ENCODE data around the gene KRT23. TPM values are rescaled to one million over a fixed set of nuclear protein-coding genes. Genes with fewer than 3 reads are reported as not detected.

KRT23 gene
- total and polyA plus RNA-seq, 11 donors: 0.16 TPM; not detected in 10

DNA sequence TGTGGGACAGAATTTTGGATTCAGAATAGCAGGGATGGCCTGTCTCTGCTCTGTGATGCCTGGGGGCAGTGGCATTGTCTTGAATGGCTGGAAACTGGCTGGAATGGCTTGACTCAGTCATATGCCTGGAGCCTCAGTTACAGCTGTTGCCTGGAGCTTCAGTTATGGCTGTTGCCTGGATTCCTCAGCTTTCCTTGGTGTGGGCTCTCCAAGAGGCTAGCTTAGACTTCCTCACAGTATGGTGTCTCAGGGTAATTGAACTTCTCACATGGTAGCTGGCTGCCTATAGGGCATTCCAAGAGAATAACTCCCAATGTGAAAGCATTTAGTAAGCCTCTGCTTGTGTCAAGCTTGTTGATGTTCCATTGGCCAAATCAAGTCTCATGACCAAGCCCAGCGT lies 21.1 kb downstream of the KRT23 start:
- H3K36me3 ChIP-seq: no peaks in the 10 kb centered on the region
- 0 to 95% (median 39%) methylated on average over 1 of the region's 1 CpG for WGBS, 4 donors
- no peak for ATAC-seq
- H3K27me3 ChIP-seq: no peaks in the 10 kb centered on the region
- TF ChIP-seq POLR2A (IDR thresholded peaks at IDR 0.05): no peak
- TF ChIP-seq, protein P1, sequence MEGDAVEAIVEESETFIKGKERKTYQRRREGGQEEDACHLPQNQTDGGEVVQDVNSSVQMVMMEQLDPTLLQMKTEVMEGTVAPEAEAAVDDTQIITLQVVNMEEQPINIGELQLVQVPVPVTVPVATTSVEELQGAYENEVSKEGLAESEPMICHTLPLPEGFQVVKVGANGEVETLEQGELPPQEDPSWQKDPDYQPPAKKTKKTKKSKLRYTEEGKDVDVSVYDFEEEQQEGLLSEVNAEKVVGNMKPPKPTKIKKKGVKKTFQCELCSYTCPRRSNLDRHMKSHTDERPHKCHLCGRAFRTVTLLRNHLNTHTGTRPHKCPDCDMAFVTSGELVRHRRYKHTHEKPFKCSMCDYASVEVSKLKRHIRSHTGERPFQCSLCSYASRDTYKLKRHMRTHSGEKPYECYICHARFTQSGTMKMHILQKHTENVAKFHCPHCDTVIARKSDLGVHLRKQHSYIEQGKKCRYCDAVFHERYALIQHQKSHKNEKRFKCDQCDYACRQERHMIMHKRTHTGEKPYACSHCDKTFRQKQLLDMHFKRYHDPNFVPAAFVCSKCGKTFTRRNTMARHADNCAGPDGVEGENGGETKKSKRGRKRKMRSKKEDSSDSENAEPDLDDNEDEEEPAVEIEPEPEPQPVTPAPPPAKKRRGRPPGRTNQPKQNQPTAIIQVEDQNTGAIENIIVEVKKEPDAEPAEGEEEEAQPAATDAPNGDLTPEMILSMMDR (IDR thresholded peaks at IDR 0.05): no peak
- no peak overlapping the region for H3K4me3 ChIP-seq
- DNase-seq: no peak
- intact Hi-C loops (cut with DNase I): loop anchor here in 1 of 10 donors (10.0 kb wide), 1 partner anchor 728 kb away; no protein-coding TSS in a partner anchor
- H3K4me1 ChIP-seq: peaks cover 0 to 9% (median 0%) of the 10 kb centered on the region in 12 donors
- H3K9me3 ChIP-seq: no peaks in the 10 kb centered on the region
- no peak overlapping the region for H3K27ac ChIP-seq

DNA sequence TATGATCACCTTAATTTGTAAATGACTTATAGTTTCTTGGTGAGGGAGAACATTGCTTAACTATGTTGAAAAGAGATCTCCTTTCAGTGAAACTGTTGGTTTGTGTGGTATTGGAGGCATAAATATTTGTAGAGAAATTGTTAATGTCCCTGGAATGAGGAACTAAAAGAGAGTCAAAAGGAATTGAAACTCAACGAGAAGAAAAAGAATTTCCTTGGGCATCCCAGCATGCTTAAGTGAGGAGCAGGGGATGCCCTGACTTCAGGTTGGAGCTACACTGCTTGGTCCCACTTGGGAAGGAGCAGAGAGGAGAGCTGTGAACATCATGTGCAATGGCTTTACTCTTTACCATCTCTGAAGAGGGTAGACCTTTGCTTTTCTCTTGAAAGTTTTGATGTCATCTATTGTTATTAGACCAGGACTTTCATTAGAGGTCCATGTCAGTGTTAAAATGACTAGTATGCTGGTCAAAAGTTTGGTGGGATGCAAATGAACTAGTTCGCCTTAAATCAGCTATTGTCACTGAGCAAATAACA lies 21.7 kb downstream of the KRT23 start:
- Histone ChIP-seq H3K4me3 (no peak overlapping the region), H3K36me3 (no peaks in the 10 kb centered on the region), H3K27ac (no peak overlapping the region), H3K27me3 (no peaks in the 10 kb centered on the region), H3K4me1 (peaks cover 0 to 9% (median 0%) of the 10 kb centered on the region in 12 donors), H3K9me3 (no peaks in the 10 kb centered on the region)
- ATAC-seq (no peak), DNase-seq (no peak)
- TF ChIP-seq, protein P1 (IDR thresholded peaks at IDR 0.05): no peak
- no peak for TF ChIP-seq POLR2A (IDR thresholded peaks at IDR 0.05)
- 74 to 80% (median 79%) methylated on average over 2 of the region's 2 CpGs for WGBS, 4 donors
- intact Hi-C loops (cut with DNase I): loop anchor here in 1 of 10 donors (10.0 kb wide), 1 partner anchor 729 kb away; no protein-coding TSS in a partner anchor

DNA sequence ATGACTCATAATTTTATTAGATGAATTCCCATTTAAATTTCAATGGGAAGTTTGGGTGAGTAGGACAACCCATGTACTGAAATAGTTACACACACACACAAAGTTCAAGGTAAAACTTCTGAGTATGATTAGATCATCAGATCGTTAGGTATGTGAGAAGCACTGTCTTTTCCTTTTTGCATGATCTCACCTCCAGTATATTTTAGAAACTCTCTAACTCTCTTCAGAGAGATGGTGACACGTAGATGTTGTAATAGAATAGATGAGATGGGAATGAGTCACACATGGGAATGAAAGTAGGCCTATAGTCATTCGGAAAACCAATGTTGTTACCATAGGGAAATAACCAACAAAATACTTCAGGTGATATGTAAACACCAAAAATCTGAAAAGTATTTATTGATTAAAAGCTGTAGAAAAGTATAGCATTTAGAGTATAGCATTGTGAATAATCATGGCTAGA lies 22.2 kb downstream of the KRT23 start:
- H3K4me1 ChIP-seq: peaks cover 0 to 9% (median 0%) of the 10 kb centered on the region in 12 donors
- no peak for ATAC-seq
- DNase-seq: no peak
- H3K36me3 ChIP-seq: no peaks in the 10 kb centered on the region
- no peak overlapping the region for H3K27ac ChIP-seq
- H3K4me3 ChIP-seq: no peak overlapping the region
- no peaks in the 10 kb centered on the region for H3K27me3 ChIP-seq
- H3K9me3 ChIP-seq: no peaks in the 10 kb centered on the region
- intact Hi-C loops (cut with DNase I): loop anchor here in 1 of 10 donors (10.0 kb wide), 1 partner anchor 730 kb away; no protein-coding TSS in a partner anchor
- WGBS, 4 donors: 69 to 72% (median 69%) methylated on average over 3 of the region's 3 CpGs
- TF ChIP-seq, protein P1 (IDR thresholded peaks at IDR 0.05): no peak
- TF ChIP-seq POLR2A (IDR thresholded peaks at IDR 0.05): no peak

DNA sequence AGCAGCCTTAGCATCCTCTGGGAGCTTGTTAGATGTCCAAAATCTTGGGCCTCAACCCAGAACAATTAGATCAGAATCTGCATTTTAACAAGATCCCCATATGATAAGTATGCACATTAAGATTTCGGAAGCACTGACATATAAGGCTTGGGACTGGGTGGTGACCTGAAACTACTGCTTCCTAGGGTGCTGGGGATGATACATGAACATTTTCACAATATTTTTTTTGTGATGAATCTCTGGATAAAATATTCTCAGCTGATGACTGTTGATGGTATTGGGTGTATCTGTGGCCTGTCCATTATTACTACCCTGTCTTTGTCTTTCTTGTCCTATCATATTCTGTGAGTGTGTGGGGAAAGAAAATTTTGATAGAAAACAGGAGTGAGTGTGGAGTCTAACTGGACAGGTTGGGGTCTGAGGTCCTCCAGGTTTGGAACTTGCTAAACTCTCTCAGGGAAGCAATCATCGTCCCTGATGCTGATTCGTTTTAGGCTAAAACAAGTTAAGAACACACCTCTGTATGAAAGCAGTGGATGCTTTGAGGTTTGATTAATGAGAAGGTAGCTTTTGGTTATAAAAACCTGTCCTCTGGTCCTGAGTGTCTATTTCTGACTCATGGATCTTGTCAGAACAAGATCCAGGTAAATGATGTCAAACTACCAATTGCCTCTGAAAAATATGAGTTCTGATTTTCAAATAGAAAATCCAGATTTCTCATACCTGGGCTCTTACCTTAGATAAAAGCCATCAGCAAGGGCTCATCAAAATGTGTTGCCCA lies 23.2 kb downstream of the KRT23 start:
- intact Hi-C loops (cut with DNase I): loop anchor here in 4 of 10 donors (5.0 to 10.0 kb wide), 5 partner anchors 408 to 748 kb away; no protein-coding TSS in a partner anchor
- WGBS, 4 donors: 72 to 93% (median 75%) methylated on average over 3 of the region's 3 CpGs
- H3K36me3 ChIP-seq: no peaks in the 10 kb centered on the region
- H3K4me3 ChIP-seq: no peak overlapping the region
- H3K4me1 ChIP-seq: peaks cover 0 to 14% (median 0%) of the 10 kb centered on the region in 12 donors
- no peak for TF ChIP-seq POLR2A (IDR thresholded peaks at IDR 0.05)
- TF ChIP-seq, protein P1 (IDR thresholded peaks at IDR 0.05): no peak
- no peak overlapping the region for H3K27ac ChIP-seq
- no peaks in the 10 kb centered on the region for H3K9me3 ChIP-seq
- DNase-seq (no peak), ATAC-seq (no peak)
- H3K27me3 ChIP-seq: no peaks in the 10 kb centered on the region
